Gastroesophageal sphincter (tissue), 3 donors: Measurements from ENCODE around the gene KCNIP2.

Experiments
- EP300 ChIP-seq: sonication (generic); formaldehyde crosslinking; IDR thresholded peaks from one replicate; pipeline ENCODE4 v1.6.1; 2017; ENCODE audit warnings: antibody characterized with exemption, mild to moderate bottlenecking
- POLR2A ChIP-seq, 2 donors: fragments of 450-650 bp; IDR thresholded peaks; one replicate each; pipeline ENCODE4 v1.6.1; 2017; ENCODE audit warnings: antibody characterized with exemption in 2 of 2, mild to moderate bottlenecking in 2 of 2, moderate library complexity in 1 of 2
- POLR2AphosphoS5 ChIP-seq: sonication (generic); formaldehyde crosslinking; IDR thresholded peaks from one replicate; pipeline ENCODE4 v1.6.1; 2017; ENCODE audit warnings: antibody characterized with exemption
- TF ChIP-seq, protein P1 (sequence below), 4 experiments: fragments of 200-600 bp in 2 of 4; fragments of 450-650 bp in 2 of 4; sonication (generic) in 1 of 4; IDR thresholded peaks; one replicate each; pipeline ENCODE4 v1.5.1; 2017 to 2019; ENCODE audit warnings: antibody characterized with exemption in 4 of 4, mild to moderate bottlenecking in 2 of 4, moderate library complexity in 2 of 4

DNA sequence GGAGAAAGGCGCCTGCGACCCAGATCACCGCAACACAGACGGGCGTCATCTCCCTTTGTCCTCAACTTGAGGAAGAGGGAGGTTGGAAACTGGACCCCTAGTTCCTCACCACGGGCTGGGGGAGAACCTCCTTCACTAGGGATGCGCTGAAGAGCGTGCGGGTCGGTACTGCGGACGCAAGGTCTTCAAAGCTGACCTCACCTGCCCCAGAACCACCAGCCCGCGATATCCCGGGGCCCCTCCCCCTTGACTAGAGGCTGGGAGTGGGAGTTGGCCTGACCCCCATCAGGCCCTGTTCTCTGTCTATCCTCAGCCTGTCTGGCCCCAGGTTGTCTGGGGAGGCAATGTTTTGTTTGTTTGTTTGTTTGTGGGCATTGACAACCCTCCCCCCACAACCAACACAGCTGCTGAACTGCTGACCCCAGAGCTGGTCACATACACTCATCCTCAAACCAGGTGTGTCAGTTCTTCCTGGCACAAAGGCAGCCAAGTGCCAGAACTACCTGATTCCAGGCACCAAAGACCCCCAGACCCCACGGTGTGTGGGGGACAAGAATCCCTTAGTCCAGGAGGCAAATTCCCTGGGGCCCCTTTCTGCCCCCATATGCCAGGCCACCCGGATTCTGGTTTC, 63.3 kb downstream of the KCNIP2 start:
- TF ChIP-seq, protein P1, sequence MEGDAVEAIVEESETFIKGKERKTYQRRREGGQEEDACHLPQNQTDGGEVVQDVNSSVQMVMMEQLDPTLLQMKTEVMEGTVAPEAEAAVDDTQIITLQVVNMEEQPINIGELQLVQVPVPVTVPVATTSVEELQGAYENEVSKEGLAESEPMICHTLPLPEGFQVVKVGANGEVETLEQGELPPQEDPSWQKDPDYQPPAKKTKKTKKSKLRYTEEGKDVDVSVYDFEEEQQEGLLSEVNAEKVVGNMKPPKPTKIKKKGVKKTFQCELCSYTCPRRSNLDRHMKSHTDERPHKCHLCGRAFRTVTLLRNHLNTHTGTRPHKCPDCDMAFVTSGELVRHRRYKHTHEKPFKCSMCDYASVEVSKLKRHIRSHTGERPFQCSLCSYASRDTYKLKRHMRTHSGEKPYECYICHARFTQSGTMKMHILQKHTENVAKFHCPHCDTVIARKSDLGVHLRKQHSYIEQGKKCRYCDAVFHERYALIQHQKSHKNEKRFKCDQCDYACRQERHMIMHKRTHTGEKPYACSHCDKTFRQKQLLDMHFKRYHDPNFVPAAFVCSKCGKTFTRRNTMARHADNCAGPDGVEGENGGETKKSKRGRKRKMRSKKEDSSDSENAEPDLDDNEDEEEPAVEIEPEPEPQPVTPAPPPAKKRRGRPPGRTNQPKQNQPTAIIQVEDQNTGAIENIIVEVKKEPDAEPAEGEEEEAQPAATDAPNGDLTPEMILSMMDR (IDR thresholded peaks at IDR 0.05), result no peak
- TF ChIP-seq POLR2A (IDR thresholded peaks at IDR 0.05), result no peak
- TF ChIP-seq EP300, result no peak
- TF ChIP-seq POLR2AphosphoS5, result no peak
